Keratinocyte (primary cell): ENCODE measurements around the gene KIF26A.

ENCODE experiments used
- EZH2 ChIP-seq: IDR thresholded peaks from one replicate; pipeline ENCODE4 v1.6.1; 2012; ENCODE audit warnings: inconsistent platforms, mild to moderate bottlenecking, low read length, moderate library complexity
- TF ChIP-seq, protein P1 (sequence below), 3 experiments: IDR thresholded peaks in 1 of 3; conservative IDR thresholded peaks in 1 of 3; optimal IDR thresholded peaks in 1 of 3; 2 replicates in 2 of 3; 3 replicates in 1 of 3; pipeline versions ENCODE3 to v1.5.1; 2011; ENCODE audit warnings: low read length in 3 of 3, mild to moderate bottlenecking in 3 of 3, moderate library complexity in 2 of 3, control low read depth in 1 of 3, inconsistent platforms in 1 of 3; ENCODE audit not compliant: insufficient read depth in 2 of 3; ENCODE audit errors: extremely low read depth in 1 of 3

DNA sequence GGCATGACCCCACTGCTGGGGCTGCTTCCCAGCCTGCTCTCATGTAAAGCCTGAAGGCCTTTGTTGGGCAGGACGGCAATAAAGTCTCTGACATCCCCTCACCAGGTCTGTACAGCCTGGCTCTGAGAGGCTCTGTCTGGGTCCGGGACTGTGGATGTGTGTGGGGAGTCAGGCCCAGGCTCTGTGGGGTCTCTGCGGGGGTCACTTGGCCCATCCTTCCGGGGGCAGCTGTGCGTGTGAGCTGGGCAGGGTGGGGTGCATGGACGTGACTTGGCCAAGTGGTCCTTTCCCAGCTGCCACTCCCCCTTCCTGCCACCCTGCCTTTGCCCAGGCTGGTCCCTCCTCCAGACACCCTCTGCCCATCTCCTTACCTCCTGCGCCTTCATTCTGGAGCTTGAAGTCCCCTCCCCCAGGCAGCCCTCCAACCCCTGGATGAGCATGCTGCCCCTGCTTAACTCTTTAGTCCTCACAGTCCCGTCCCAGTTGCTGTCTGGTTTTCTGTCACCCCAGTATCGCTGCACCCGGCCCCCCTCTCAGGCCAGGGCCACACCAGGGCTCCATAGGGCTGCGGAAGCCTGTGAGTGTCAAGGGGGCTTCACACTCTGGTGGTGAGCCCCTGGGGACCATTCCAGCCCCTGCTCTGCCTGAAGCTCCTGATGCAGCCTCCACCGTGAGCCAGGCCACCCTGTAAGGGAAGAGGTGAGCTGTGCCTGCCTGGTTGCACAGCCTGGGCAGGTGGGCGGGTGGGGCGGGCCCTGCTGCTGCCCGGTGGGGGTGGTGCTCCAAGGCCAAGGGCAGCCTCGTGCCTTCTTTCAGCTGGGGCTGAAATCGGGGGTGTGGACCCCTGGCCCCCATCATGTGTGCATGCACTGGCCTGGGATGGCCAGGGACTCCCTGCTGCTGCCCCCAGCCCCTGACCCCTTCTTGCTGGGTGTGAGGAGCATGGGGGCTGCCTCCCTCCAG lies 25.5 kb upstream of the KIF26A start:
- TF ChIP-seq, protein P1, sequence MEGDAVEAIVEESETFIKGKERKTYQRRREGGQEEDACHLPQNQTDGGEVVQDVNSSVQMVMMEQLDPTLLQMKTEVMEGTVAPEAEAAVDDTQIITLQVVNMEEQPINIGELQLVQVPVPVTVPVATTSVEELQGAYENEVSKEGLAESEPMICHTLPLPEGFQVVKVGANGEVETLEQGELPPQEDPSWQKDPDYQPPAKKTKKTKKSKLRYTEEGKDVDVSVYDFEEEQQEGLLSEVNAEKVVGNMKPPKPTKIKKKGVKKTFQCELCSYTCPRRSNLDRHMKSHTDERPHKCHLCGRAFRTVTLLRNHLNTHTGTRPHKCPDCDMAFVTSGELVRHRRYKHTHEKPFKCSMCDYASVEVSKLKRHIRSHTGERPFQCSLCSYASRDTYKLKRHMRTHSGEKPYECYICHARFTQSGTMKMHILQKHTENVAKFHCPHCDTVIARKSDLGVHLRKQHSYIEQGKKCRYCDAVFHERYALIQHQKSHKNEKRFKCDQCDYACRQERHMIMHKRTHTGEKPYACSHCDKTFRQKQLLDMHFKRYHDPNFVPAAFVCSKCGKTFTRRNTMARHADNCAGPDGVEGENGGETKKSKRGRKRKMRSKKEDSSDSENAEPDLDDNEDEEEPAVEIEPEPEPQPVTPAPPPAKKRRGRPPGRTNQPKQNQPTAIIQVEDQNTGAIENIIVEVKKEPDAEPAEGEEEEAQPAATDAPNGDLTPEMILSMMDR (optimal IDR thresholded peaks at IDR 0.05 in 1 of 3, IDR thresholded peaks at IDR 0.05 in 1 of 3, conservative IDR thresholded peaks at IDR 0.05 in 1 of 3; ENCODE audit: extremely low read depth in 1 of 3, insufficient read depth in 2 of 3, low read length in 3 of 3): no peak
- no peak for TF ChIP-seq EZH2
